Peyer's patch (tissue), 4 donors: ENCODE measurements around the gene OR5H1.

Experiments
- POLR2A ChIP-seq, 2 donors: fragments of 450-650 bp; IDR thresholded peaks; one replicate each; pipeline ENCODE4 v1.5.1; 2017; ENCODE audit warnings: antibody characterized with exemption in 2 of 2, mild to moderate bottlenecking in 2 of 2, moderate library complexity in 2 of 2
- TF ChIP-seq, protein P1 (sequence below), 6 experiments: fragments of 450-650 bp in 4 of 6; fragments of 200-600 bp in 2 of 6; sonication (generic) in 1 of 6; IDR thresholded peaks; one replicate each; pipeline ENCODE4 v1.5.1; 2017 to 2019; ENCODE audit warnings: antibody characterized with exemption in 6 of 6, mild to moderate bottlenecking in 3 of 6, moderate library complexity in 1 of 6

- TF ChIP-seq, protein P1, sequence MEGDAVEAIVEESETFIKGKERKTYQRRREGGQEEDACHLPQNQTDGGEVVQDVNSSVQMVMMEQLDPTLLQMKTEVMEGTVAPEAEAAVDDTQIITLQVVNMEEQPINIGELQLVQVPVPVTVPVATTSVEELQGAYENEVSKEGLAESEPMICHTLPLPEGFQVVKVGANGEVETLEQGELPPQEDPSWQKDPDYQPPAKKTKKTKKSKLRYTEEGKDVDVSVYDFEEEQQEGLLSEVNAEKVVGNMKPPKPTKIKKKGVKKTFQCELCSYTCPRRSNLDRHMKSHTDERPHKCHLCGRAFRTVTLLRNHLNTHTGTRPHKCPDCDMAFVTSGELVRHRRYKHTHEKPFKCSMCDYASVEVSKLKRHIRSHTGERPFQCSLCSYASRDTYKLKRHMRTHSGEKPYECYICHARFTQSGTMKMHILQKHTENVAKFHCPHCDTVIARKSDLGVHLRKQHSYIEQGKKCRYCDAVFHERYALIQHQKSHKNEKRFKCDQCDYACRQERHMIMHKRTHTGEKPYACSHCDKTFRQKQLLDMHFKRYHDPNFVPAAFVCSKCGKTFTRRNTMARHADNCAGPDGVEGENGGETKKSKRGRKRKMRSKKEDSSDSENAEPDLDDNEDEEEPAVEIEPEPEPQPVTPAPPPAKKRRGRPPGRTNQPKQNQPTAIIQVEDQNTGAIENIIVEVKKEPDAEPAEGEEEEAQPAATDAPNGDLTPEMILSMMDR (IDR thresholded peaks at IDR 0.05): no peak
- TF ChIP-seq POLR2A (IDR thresholded peaks at IDR 0.05): no peak
Measured at GRCh38 chr3:98172621-98173020, 42.1 kb downstream of the OR5H1 start.
